Muscle of back (tissue), 11 donors: Measurements from ENCODE around the gene FBP1. TPM values are rescaled to one million over a fixed set of nuclear protein-coding genes. Genes with fewer than 3 reads are reported as not detected.
"Not testable (repeated sequence)": the region's sequence is repeated elsewhere in the genome, so short reads cannot be mapped to it uniquely, and the experiment has no call there.

Experiments used
- DNase-seq, 3 donors: peaks; one replicate each; pipeline versions ENCODE4 v3.0.0 to v3.0.0-alpha.2; 2013
- polyA plus RNA-seq, 10 donors: library from polyadenylated mRNA; unstranded; fragments of 120-200 nt; gene quantifications; one replicate each; pipeline ENCODE4 v1.2.1, GENCODE V29; 2013; ENCODE audit not compliant: insufficient read length in 10 of 10

Gene FBP1
- polyA plus RNA-seq, 10 donors: 0.56 to 2.1 (median 1.0) TPM

DNA sequence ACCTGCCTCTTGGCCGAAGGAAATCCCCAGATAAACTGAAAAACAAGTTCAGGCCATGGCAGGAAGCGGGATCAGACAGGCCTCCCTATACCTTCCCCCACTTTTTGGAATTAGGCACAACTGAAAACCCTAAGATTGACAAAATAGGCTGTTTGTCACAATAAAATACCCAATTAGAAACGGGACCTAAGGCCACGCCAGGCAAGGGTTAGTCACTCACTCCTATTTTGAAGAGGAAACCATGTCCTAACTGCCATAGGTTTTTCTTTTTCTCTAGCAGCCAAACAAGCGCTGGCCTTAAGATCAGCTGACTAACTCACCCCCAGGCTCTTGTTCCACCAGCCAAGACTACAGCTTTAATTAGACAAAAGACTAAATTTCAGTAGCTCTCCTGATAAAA, 57.6 kb downstream of the FBP1 start:
- DNase-seq: no peak

DNA sequence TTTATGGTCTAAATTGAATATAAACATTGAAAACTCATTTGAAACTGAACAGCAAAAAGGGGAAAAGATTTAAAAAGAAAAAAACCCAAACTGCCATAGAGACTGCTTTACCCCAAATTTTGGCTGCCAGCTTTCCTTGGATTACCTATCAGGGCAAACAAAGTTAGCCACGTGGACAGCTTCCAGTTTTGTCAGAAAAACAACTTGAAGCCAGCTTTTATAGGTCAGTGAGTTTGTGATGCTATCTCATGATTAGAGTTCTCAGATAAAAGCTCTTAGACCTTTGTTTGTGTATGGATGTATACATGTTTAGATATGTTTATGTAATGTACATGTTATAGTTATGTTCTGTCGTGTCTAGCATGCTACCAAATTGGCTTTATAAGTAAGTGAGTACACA, 61.7 kb downstream of the FBP1 start:
- no peak for DNase-seq

DNA sequence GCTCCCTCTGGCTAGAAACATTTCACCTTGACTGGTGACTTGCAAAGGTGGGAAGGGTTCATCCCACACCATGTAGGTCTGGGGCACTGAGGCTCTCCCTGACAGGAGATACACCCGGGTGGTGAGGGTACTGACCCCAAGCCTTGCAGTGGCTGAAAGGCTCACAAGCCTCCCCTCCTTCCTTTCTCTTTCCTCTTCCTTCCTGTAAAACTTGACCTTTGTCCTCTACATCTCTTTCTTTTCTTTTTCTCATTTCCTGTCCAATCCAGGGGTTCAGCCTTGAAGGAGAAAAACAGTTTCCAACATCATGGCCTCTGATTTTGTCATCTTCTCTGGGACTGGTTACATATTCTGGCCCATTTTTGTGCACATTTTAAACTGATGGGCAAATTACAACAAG, 62.3 kb downstream of the FBP1 start:
- no peak for DNase-seq

DNA sequence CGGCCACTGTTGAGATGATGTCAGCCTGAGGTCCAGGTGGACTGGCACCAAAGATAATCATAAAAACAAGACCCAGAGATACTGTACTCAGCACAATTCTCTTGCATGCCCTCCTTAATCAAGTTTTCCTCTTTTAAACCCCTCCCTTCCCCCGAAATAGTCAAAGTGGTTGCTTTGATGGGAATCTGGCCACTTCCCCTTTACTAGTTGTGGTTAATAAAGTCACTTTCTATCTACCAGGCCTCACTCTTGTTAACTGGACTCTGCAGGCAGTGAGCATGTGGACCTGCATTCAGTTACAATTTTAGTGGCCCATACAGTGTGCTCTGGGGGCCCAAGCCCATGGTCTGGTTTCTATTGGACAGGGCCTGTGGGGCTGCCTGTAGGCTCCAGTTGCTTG, 63.2 kb downstream of the FBP1 start:
- no peak for DNase-seq

DNA sequence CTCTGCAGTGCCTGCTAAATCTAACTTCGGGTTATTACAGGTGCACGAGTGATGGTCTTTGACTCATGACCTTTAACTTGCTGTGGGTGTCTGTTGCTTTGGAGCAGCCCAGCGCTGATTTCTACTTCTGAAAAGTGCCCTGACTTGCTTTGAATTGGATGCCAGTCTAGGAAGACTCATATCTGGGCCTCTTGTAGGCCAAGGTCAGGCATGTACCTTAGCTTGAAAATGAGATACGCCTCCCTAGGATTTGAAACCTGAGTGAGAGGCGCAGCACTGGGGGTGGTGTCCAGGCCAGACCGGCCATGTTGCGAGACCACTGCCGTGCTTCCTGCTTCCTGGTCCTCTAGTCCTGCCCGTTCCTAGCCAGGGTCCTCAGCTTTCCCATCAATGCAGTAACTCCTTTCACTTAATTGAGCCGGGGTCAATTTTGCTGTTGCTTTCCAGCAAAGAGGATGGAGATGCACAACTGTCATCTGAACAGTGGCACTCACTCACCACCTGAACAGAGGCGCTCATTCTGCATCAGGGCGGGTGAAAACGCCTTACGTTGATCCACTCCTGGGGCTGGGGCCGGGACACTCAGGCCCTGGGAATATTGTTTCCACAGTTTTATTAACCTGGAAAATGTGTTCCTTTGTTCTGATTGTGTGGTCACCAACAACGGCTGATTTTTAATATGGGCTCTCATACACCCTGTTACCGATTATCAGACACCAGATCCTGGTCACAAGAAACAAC, 70.2 kb downstream of the FBP1 start:
- DNase-seq: no peak

GRCh38 chr9:94568250-94568889, 70.9 kb downstream of the FBP1 start:
- no peak for DNase-seq

- DNase-seq: no peak
These were observed 72.0 kb downstream of the FBP1 start for GRCh38 chr9:94567271-94567670.

DNA sequence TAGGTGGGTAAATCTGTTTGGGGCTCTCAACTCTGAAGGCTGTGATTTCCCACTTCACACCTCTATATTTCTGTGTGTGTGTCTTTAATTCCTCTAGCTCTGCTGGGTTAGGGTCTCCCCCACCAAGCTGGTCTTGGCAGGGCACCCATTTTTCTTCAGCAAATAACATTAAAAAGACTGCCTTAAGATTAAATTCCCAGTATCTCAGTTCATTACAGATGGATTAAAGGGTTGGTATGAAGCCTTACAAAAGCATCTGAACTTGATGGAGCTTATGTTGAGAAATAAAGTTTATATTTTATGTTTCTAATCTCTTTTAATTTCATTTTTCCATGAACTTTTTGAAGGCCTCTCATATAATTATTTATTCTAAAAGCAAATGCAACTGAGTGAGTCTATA, 72.8 kb downstream of the FBP1 start:
- DNase-seq: no peak

- not testable (repeated sequence) for DNase-seq
These were observed 75.0 kb downstream of the FBP1 start for GRCh38 chr9:94564279-94564678.

DNA sequence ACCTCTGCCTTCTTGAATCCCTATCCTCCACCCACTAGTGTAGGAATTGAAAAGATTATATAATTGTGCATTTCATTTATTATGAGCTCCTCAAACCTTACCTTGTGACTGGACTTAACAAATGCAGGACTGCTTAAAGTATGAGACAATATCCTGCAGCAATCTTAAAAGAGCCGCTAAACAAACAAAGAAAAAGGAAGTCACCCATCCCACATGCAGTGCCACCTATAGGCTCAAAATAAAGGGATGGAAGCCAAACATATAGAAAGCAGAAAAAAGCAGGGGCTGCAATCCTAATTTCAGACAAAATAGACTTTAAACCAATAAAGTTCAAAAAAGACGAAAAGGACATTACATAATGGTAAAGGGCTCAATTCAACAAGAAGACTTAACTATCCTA, 75.8 kb downstream of the FBP1 start:
- DNase-seq: no peak

DNA sequence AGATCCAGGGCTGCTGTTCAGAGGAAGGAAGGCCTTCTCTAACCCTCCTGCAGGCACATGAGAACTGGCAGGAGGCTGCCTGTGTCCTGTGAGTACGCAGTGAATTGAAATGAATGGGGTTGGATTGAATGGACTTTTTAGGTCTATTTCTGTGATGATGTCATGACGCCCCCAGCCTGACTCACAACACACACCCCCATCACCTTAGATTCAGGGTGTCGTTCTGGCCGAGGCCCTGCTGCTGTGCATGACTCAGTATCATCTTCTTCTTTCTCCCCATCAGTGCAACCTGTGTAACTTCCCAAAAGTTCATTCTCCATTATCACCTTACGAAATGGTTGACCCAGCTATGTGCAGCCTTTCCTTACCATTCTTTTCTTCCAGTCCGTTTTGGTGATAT, 79.1 kb downstream of the FBP1 start:
- no peak for DNase-seq

GRCh38 chr9:94557376-94557775, 81.9 kb downstream of the FBP1 start:
- no peak for DNase-seq

- DNase-seq: peak; percentile 4 to 18 (median 16)
These were observed 84.6 kb downstream of the FBP1 start, which contains the start of gene PCAT7 for GRCh38 chr9:94554439-94555331. Gene PCAT7 (plus strand): TSS chr9:94555083.

GRCh38 chr9:94554078-94554438, 85.3 kb downstream of the FBP1 start:
- no peak for DNase-seq

Other genes with a start within 250 kb of the FBP1 start
- gene PCAT7, start 84.4 kb downstream of the FBP1 start, polyA plus RNA-seq: 10 to 100 TPM in 1 of 10 donors, 1 to 10 TPM in 9; 1.4 to 11.1 (median 4.5) TPM
- gene FBP2, start 45.7 kb downstream of the FBP1 start, polyA plus RNA-seq: 10 to 100 TPM; 27.0 to 89.1 (median 56.7) TPM
- gene AOPEP, start 87.2 kb upstream of the FBP1 start, polyA plus RNA-seq: 10 to 100 TPM; 25.6 to 44.3 (median 32.8) TPM